Measurements from ENCODE around the gene GBGT1. TPM values are rescaled to one million over a fixed set of nuclear protein-coding genes. Genes with fewer than 3 reads are reported as not detected.

Gene GBGT1
- polyA plus RNA-seq, 1 of the 3 experiments (the other 2 are of a cell fraction), result 0.51 TPM

DNA sequence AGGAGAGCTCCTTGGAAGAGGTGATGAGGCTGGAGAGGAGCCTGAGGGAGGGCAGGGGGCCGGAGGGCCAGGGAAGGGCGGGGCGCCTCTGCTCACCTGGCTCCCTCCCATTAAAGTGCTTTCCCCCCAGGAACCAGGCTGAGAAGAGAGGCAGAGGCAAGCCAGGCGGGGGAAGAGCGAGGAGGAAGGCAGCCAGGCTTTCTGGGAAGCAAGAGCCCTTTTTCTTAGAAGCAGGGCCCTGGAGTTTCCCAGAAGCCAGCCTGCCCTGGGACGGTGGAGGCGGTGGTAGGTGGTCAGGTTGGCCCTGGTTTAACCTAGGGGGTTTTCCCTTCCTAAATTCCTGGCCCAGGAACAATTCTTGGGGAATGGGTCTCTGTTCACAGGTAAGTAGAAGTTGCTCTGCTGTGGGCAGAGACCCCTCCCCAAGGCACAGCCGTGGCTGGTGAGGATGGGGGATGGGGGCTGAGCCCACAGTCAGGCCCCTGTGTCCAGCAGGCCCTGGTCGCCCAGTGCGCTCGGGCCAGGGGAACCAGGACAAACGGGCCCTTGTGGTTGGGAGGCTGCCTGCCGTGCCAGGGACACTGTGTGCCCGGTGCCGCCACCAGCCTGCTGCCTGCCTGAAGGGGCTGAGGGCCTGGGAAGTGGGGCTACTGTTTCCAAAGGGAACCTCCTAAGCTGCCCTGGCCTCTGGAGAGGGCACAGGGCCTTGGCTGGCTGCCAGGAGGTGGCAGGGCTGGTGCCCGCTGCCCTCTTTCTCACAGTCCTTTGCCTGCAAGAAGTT lies 26.1 kb downstream of the GBGT1 start (continued):
- TF ChIP-seq, protein P1, sequence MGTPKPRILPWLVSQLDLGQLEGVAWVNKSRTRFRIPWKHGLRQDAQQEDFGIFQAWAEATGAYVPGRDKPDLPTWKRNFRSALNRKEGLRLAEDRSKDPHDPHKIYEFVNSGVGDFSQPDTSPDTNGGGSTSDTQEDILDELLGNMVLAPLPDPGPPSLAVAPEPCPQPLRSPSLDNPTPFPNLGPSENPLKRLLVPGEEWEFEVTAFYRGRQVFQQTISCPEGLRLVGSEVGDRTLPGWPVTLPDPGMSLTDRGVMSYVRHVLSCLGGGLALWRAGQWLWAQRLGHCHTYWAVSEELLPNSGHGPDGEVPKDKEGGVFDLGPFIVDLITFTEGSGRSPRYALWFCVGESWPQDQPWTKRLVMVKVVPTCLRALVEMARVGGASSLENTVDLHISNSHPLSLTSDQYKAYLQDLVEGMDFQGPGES (IDR thresholded peaks at IDR 0.05; ENCODE audit: low read depth, low read length), result no peak
- TF ChIP-seq FOSL2 (IDR thresholded peaks at IDR 0.05; ENCODE audit: borderline replicate concordance, low read depth), result no peak

DNA sequence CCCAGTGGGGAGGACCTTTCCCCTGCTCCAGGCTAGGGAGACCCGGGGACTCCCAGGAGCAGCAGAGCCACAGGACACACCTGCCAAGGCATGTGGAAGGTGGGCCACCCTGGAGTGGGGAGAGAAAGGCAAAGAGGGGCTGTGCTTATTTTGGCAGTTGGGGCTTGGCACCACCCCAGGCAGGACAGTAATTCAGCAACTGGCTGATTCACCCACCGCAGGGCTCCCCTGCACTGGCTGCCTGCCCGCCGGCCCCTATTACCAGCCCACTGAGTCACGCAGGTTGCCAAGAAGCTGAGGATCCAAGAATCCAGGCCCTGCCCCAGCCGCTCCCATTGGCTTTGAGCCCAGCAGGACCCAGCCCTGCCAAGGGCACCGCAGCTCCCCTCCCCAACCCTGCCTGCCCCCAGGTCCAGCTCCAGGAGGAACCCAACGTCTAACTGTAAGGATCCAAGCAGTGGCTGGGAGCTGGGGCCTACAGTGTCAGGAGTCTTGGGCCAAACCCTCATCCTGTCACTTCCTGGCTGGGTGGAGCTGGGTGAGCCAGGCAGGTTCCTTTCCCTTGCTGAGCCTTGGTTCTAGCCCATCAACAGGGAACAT lies 28.5 kb downstream of the GBGT1 start:
- H2AFZ ChIP-seq (ENCODE audit: low read depth), result no peak overlapping the region
- H3K79me2 ChIP-seq (ENCODE audit: insufficient read depth), result peaks cover 14% of the 10 kb centered on the region; the same call in 1 of the 2 replicates
- H3K9ac ChIP-seq, result peak overlapping the region; percentile 47
- peaks cover 23% of the 10 kb centered on the region for H3F3A ChIP-seq (replicated peaks; ENCODE audit: insufficient read depth)
- H3K36me3 ChIP-seq (replicated peaks in 1 of 2; ENCODE audit: control insufficient read depth in 1 of 2, insufficient read depth in 2 of 2, low read length in 1 of 2), result no peaks in the 10 kb centered on the region
- ChIA-PET POLR2A (interaction anchor here (1.1 kb wide), 1 partner anchor 20 kb away, joined by 4 read pairs; no protein-coding TSS in a partner anchor), CTCF (interaction anchor here (0.5 to 12.1 kb wide), 7 partner anchors 11 to 113 kb away, joined by 3 to 163 read pairs (median 3); no protein-coding TSS in a partner anchor)
- peaks cover 66% of the 10 kb centered on the region for H4K20me1 ChIP-seq (ENCODE audit: insufficient read depth)
- H3K27me3 ChIP-seq (ENCODE audit: insufficient read depth), result no peaks in the 10 kb centered on the region
- no peaks in the 10 kb centered on the region for H3K9me2 ChIP-seq
- peaks cover 27 to 66% of the 10 kb centered on the region in 2 experiments; a peak in 3 of 4 replicates for H3K4me1 ChIP-seq (ENCODE audit: control insufficient read depth in 1 of 2, insufficient read depth in 2 of 2, low read depth in 1 of 2, low read length in 1 of 2)
- DNase-seq, result peak; percentile 44
- no peaks in the 10 kb centered on the region for H3K9me3 ChIP-seq
- peak overlapping the region; percentile 89 to 97 for H3K27ac ChIP-seq (ENCODE audit: low read depth in 2 of 2, low read length in 1 of 2)
- peak overlapping the region; percentile 62 for H3K4me2 ChIP-seq
- H3K4me3 ChIP-seq (ENCODE audit: low read depth in 2 of 2, low read length in 1 of 2), result no peak overlapping the region
- 17% methylated on average over 8 of the region's 8 CpGs for WGBS (ENCODE audit: low lambda C conversion rate)
- TF ChIP-seq FOXM1 (IDR thresholded peaks at IDR 0.05; ENCODE audit: low read depth) (no peak), EP300 (IDR thresholded peaks at IDR 0.05; ENCODE audit: borderline replicate concordance in 1 of 2, low read depth in 1 of 2, low read length in 1 of 2) (peak in 1 of 2 experiments; percentile 87; a peak in 2 of 4 replicates), SIN3A (IDR thresholded peaks at IDR 0.05; ENCODE audit: borderline replicate concordance, low read depth, low read length) (no peak), YY1 (IDR thresholded peaks at IDR 0.05; ENCODE audit: low read depth) (no peak), MXI1 (IDR thresholded peaks at IDR 0.05; ENCODE audit: low read depth, low read length) (no peak), MEF2A (IDR thresholded peaks at IDR 0.05; ENCODE audit: borderline replicate concordance, low read depth) (no peak; the same call in 1 of the 2 replicates), EZH2phosphoT487 (IDR thresholded peaks at IDR 0.05; ENCODE audit: borderline replicate concordance, low read depth) (no peak), POLR2AphosphoS5 (IDR thresholded peaks at IDR 0.05; ENCODE audit: low read depth, low read length) (peak; percentile 68; the same call in 1 of the 2 replicates), TEAD4 (IDR thresholded peaks at IDR 0.05; ENCODE audit: borderline replicate concordance, insufficient read depth) (peak; percentile 71; the same call in 1 of the 2 replicates), GABPA (IDR thresholded peaks at IDR 0.05; ENCODE audit: low read depth) (no peak), RAD21 (IDR thresholded peaks at IDR 0.05; ENCODE audit: low read length) (no peak), RCOR1 (IDR thresholded peaks at IDR 0.05; ENCODE audit: low read length) (no peak), NRF1 (IDR thresholded peaks at IDR 0.05; ENCODE audit: low read depth, low read length) (no peak), TAF1 (IDR thresholded peaks at IDR 0.05; ENCODE audit: borderline replicate concordance, low read depth, low read length) (no peak), FOSL2 (IDR thresholded peaks at IDR 0.05; ENCODE audit: borderline replicate concordance, low read depth) (peak; percentile 98), CHD2 (IDR thresholded peaks at IDR 0.05; ENCODE audit: low read length, partially characterized antibody) (no peak), RFX5 (IDR thresholded peaks at IDR 0.05; ENCODE audit: low read length) (no peak), FOXJ3 (CRISPR knock-in tag; IDR thresholded peaks at IDR 0.05) (no peak)
- TF ChIP-seq, protein P2, sequence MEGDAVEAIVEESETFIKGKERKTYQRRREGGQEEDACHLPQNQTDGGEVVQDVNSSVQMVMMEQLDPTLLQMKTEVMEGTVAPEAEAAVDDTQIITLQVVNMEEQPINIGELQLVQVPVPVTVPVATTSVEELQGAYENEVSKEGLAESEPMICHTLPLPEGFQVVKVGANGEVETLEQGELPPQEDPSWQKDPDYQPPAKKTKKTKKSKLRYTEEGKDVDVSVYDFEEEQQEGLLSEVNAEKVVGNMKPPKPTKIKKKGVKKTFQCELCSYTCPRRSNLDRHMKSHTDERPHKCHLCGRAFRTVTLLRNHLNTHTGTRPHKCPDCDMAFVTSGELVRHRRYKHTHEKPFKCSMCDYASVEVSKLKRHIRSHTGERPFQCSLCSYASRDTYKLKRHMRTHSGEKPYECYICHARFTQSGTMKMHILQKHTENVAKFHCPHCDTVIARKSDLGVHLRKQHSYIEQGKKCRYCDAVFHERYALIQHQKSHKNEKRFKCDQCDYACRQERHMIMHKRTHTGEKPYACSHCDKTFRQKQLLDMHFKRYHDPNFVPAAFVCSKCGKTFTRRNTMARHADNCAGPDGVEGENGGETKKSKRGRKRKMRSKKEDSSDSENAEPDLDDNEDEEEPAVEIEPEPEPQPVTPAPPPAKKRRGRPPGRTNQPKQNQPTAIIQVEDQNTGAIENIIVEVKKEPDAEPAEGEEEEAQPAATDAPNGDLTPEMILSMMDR (IDR thresholded peaks at IDR 0.05), result no peak
- TF ChIP-seq, protein P3, sequence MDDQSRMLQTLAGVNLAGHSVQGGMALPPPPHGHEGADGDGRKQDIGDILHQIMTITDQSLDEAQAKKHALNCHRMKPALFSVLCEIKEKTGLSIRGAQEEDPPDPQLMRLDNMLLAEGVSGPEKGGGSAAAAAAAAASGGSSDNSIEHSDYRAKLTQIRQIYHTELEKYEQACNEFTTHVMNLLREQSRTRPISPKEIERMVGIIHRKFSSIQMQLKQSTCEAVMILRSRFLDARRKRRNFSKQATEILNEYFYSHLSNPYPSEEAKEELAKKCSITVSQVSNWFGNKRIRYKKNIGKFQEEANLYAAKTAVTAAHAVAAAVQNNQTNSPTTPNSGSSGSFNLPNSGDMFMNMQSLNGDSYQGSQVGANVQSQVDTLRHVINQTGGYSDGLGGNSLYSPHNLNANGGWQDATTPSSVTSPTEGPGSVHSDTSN (IDR thresholded peaks at IDR 0.05), result peak; percentile 74
- TF ChIP-seq, protein P4, sequence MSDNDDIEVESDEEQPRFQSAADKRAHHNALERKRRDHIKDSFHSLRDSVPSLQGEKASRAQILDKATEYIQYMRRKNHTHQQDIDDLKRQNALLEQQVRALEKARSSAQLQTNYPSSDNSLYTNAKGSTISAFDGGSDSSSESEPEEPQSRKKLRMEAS (IDR thresholded peaks at IDR 0.05; ENCODE audit: low read depth), result no peak
- TF ChIP-seq, protein P1 (IDR thresholded peaks at IDR 0.05; ENCODE audit: low read depth, low read length), result no peak
- TF ChIP-seq, protein P5, sequence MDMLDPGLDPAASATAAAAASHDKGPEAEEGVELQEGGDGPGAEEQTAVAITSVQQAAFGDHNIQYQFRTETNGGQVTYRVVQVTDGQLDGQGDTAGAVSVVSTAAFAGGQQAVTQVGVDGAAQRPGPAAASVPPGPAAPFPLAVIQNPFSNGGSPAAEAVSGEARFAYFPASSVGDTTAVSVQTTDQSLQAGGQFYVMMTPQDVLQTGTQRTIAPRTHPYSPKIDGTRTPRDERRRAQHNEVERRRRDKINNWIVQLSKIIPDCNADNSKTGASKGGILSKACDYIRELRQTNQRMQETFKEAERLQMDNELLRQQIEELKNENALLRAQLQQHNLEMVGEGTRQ (IDR thresholded peaks at IDR 0.05; ENCODE audit: borderline replicate concordance, low read depth, low read length), result no peak
